ENCODE data around the gene ZNF385B.

ZNF385B gene

DNA sequence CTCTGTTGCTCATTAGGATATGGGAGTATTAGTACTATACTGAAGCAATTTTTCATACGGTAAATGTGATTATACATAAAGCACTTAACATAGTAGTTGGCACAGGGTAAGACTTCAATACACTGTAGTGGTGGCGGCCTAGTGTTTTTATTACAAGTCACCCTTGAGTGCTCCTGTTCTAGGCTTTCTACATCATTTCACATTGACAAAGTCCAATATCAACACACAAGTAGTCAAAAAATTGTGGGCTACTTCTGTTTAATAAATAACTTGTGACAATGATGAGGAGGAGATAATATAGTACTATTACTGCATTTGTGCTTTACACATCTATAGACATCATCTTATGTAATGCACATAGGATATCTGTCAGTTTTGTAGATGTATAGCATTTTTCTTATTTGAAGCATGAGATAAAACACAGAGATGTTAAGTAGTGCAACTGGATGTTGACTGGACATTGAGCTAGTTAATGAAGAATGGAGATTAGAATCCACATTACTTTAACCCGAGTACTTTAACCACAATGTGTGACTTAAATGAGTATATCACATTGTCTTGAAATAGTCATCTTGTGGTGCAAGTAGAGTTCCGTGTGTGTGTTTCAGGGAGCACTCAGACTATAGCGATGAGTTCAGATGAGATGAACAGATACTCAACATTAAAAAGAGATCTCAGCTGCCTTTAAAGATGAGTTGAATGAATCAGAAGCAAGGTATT is 134.8 kb downstream of the ZNF385B start:
- no peaks in the 10 kb centered on the region for H3K27me3 Mint-ChIP-seq
- H3K4me1 Mint-ChIP-seq (ENCODE audit: low read depth) = no peaks in the 10 kb centered on the region
- H3K27ac Mint-ChIP-seq = no peak overlapping the region
- H3K9me3 Mint-ChIP-seq = no peaks in the 10 kb centered on the region
- H3K36me3 Mint-ChIP-seq (ENCODE audit: low read depth) = no peaks in the 10 kb centered on the region
- no peak overlapping the region for H3K4me3 Mint-ChIP-seq
- intact Hi-C loops (cut with micrococcal nuclease) = no loop called here

DNA sequence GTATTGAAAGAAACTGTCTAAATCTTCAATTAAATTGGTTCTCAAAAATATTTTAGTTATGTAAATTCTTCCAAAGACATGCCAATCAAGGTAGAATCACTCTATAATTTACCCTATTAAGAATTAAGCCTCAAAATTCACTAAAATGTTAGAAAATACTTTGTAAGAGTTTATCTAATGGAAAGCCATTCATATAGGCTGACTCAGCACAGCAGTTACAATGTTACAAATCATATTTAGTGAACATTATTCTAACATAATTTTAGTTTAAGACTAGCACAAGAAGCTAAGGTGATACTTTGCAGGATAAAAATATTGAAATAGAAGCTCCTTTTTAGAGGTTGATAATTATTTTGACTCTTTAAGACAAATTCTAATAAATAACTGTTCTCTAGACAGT is 137.0 kb downstream of the ZNF385B start:
- intact Hi-C loops (cut with micrococcal nuclease) = no loop called here
- Mint-ChIP-seq H3K27me3 (no peaks in the 10 kb centered on the region), H3K4me3 (no peak overlapping the region), H3K27ac (no peak overlapping the region), H3K36me3 (ENCODE audit: low read depth) (no peaks in the 10 kb centered on the region), H3K4me1 (ENCODE audit: low read depth) (no peaks in the 10 kb centered on the region), H3K9me3 (no peaks in the 10 kb centered on the region)

DNA sequence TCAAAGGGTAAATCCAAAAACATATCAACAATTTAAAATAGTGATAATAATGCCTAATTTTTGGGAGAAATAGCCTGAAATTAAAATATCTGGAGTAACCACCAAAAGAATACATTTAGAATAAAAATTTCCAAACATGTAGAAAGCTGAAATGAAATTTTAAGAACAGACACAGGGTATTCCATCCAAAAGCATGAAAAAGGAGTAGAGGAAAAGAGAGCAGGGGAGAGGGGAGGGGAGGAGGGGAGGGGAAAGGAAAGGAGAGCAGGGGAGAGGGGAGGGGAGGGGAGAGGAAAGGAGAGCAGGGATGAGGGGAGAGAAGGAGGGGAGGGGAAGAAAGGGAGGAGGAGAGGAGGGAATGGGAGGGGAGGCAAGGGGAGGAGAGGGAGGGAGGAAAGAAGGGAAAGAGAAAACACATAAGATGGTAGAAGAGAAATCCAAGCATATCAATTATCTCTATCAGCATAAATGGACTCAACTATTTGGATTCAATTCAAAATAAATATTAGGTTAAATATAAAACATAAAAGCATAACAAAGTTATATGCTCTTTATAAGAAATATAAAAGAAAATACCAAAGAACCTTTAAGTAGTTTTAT is 141.1 kb downstream of the ZNF385B start:
- Mint-ChIP-seq H3K4me3 (no peak overlapping the region), H3K9me3 (no peaks in the 10 kb centered on the region), H3K27me3 (no peaks in the 10 kb centered on the region), H3K4me1 (ENCODE audit: low read depth) (no peaks in the 10 kb centered on the region), H3K36me3 (ENCODE audit: low read depth) (no peaks in the 10 kb centered on the region), H3K27ac (no peak overlapping the region)
- intact Hi-C loops (cut with micrococcal nuclease) = no loop called here

DNA sequence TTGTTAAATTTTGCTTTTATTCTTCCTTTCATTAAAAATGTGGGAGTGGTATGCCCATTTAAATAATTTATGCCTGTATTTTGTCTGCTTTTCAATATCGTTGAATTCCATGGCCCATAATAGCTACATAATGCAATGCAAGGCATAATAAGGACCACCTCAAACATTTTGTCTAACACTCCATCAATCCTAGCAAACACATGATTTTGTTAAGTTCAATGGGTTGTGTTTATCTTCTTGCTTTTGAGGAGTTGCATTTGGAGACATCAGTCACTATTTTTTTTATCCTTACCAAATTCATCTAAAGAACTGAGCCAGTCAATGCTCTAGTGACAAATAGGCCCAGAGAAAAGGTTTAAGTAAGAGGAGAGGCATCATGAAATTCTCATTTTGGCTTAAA is 145.5 kb downstream of the ZNF385B start:
- H3K4me1 Mint-ChIP-seq (ENCODE audit: low read depth) = no peaks in the 10 kb centered on the region
- no peaks in the 10 kb centered on the region for H3K27me3 Mint-ChIP-seq
- no peaks in the 10 kb centered on the region for H3K9me3 Mint-ChIP-seq
- H3K27ac Mint-ChIP-seq = no peak overlapping the region
- intact Hi-C loops (cut with micrococcal nuclease) = no loop called here
- H3K4me3 Mint-ChIP-seq = no peak overlapping the region
- H3K36me3 Mint-ChIP-seq (ENCODE audit: low read depth) = no peaks in the 10 kb centered on the region

DNA sequence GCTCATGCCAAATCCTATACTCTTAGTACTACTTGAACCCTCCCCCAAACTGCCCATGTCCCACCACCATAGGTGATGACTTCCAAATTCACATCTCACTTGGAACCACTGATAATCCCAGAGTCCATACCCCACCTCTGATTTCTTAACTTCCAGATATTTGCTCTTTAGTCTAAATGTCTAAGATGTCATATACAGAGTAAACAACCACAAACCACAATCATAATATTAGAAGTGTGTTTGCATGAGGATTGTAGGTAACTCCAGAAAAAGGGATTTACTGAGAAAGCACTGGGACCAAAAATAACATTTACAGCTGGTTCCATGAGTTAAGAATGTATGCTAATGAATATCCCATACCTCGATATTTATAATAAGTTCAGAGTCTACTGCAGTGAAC is 146.2 kb downstream of the ZNF385B start:
- Mint-ChIP-seq H3K27me3 (no peaks in the 10 kb centered on the region), H3K4me3 (no peak overlapping the region), H3K9me3 (no peaks in the 10 kb centered on the region), H3K27ac (no peak overlapping the region), H3K4me1 (ENCODE audit: low read depth) (no peaks in the 10 kb centered on the region), H3K36me3 (ENCODE audit: low read depth) (no peaks in the 10 kb centered on the region)
- intact Hi-C loops (cut with micrococcal nuclease) = no loop called here

DNA sequence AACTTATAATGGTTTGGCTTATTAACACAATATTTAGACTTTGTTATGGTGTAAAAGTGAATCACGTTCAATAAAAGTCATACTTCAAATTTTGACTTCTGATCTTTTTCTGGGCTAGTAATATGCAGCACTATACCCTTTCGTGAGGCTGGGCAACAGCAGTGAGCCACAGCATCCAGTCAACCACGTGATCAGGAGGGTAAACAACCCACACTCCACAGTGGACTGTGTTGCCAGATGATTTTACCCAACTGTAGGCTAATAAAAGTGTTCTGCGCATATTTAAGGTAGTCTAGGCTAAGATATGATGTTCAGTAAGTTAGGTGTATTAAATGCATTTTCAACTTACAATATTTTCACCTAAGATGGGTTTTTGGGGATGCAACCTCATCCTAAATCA is 148.6 kb downstream of the ZNF385B start:
- no peaks in the 10 kb centered on the region for H3K36me3 Mint-ChIP-seq (ENCODE audit: low read depth)
- H3K27me3 Mint-ChIP-seq = no peaks in the 10 kb centered on the region
- H3K4me3 Mint-ChIP-seq = no peak overlapping the region
- no peak overlapping the region for H3K27ac Mint-ChIP-seq
- H3K9me3 Mint-ChIP-seq = peaks cover 8% of the 10 kb centered on the region
- H3K4me1 Mint-ChIP-seq (ENCODE audit: low read depth) = no peaks in the 10 kb centered on the region
- intact Hi-C loops (cut with micrococcal nuclease) = no loop called here

DNA sequence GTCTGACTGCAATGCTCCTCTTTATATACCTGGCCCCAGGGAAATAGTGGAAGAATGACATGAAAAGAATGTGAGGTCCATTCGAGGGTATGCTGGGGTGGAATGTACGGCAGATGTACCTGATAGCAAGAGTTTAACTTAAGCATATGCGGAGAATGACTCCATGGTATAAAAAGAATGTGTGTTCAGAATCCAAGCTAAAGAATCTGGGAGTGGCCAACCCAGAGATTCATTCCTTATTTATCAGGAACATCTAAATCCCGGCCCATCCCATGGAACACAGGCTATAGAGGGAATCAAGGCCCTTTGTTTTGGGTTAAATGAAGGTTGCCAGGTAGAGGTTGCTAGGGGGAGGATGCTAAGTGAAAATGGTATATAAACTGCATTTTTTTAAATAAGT is 150.0 kb downstream of the ZNF385B start:
- Mint-ChIP-seq H3K36me3 (ENCODE audit: low read depth) (no peaks in the 10 kb centered on the region), H3K9me3 (peaks cover 14% of the 10 kb centered on the region), H3K4me1 (ENCODE audit: low read depth) (no peaks in the 10 kb centered on the region), H3K27me3 (no peaks in the 10 kb centered on the region), H3K4me3 (no peak overlapping the region), H3K27ac (no peak overlapping the region)
- intact Hi-C loops (cut with micrococcal nuclease) = no loop called here

DNA sequence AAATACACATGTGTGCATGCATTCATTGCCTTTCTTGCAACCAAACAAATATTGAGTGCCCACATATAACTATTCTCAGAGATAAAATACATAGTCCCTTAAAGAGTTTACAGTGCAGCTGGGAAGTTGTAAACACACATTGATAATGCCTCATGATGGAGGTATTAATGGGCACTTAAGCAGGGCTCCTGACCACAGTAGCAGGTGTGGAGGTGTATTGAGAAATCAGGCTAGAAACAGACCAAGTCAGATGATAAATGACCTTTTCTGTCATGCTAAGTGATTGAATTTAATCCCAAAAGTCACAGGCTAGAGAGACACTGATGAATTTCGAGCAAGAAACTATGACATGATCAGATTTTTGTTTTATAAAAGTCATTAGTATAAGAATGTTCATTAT is 157.7 kb downstream of the ZNF385B start:
- no peaks in the 10 kb centered on the region for H3K4me1 Mint-ChIP-seq (ENCODE audit: low read depth)
- no peak overlapping the region for H3K4me3 Mint-ChIP-seq
- H3K9me3 Mint-ChIP-seq = peaks cover 26% of the 10 kb centered on the region
- intact Hi-C loops (cut with micrococcal nuclease) = no loop called here
- H3K27me3 Mint-ChIP-seq = no peaks in the 10 kb centered on the region
- no peak overlapping the region for H3K27ac Mint-ChIP-seq
- no peaks in the 10 kb centered on the region for H3K36me3 Mint-ChIP-seq (ENCODE audit: low read depth)

DNA sequence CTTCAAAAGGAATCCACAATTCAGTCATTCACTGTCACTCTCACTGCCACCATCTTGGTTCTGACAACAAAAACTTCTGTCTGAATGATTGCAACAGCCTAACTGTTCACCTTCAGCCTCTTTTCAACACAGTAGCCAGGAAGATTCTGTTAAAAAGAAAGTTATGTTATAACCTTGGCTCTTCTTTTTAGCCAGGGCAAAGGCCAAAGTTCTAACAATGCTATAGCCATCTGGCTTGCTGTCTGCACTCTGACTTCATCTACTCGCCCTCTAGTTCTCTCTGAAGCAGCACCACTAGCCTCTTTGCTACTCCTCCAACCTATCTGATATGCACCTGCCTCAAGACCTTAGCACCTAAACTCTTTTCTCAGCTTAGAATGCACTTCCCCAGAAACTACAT is 158.5 kb downstream of the ZNF385B start:
- intact Hi-C loops (cut with micrococcal nuclease) = no loop called here
- H3K36me3 Mint-ChIP-seq (ENCODE audit: low read depth) = no peaks in the 10 kb centered on the region
- no peak overlapping the region for H3K4me3 Mint-ChIP-seq
- no peaks in the 10 kb centered on the region for H3K27me3 Mint-ChIP-seq
- H3K27ac Mint-ChIP-seq = no peak overlapping the region
- H3K4me1 Mint-ChIP-seq (ENCODE audit: low read depth) = no peaks in the 10 kb centered on the region
- peaks cover 19% of the 10 kb centered on the region for H3K9me3 Mint-ChIP-seq

DNA sequence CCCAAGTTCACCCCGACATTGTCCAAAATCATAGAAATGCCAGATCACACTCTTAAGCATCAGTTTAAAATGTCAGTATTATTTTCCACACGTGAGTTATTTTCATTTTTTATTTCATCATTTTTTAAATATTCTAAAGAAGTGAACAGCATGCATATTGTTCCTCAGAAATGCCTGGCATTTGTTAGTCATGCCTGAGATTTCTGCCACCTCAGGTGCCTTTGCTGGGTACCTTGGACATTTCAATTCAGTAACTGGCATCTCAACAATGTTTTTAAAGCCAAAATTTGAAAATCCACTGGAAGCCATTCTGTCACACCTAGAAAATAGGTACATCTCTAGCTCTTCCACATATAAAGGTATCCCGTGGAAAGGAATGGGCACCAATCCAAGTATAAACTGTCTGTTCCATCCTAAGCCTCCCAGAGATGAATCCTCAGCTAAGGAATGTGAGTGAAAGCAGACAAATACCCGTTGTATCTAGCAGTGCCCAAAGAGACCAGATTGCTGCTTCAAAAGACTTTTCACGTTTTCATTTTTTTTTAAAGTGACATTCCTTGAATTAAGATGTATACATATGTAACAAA is 159.8 kb downstream of the ZNF385B start:
- Mint-ChIP-seq H3K27ac (no peak overlapping the region), H3K36me3 (ENCODE audit: low read depth) (no peaks in the 10 kb centered on the region), H3K27me3 (no peaks in the 10 kb centered on the region), H3K9me3 (peaks cover 15% of the 10 kb centered on the region), H3K4me1 (ENCODE audit: low read depth) (no peaks in the 10 kb centered on the region), H3K4me3 (no peak overlapping the region)
- intact Hi-C loops (cut with micrococcal nuclease) = no loop called here

DNA sequence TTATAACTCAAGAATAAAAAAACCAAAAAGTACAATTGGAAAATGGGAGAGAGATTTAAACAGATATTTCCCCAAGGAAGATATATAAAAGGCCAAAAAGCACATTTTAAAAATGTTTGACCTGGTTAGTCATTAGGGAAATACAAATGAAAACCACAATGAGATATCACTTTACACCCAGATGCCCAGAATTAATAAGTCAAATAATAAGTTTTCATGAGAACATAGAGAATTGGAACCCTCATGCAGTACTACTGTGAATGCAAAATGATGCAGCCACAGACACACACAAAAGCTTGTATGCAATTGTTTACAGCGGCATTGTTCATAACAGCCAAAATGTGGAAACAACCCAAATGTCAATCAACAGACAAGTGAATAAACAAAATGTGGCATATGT is 165.9 kb downstream of the ZNF385B start:
- no peaks in the 10 kb centered on the region for H3K27me3 Mint-ChIP-seq
- no peak overlapping the region for H3K4me3 Mint-ChIP-seq
- H3K9me3 Mint-ChIP-seq = no peaks in the 10 kb centered on the region
- H3K4me1 Mint-ChIP-seq (ENCODE audit: low read depth) = no peaks in the 10 kb centered on the region
- no peak overlapping the region for H3K27ac Mint-ChIP-seq
- H3K36me3 Mint-ChIP-seq (ENCODE audit: low read depth) = no peaks in the 10 kb centered on the region
- intact Hi-C loops (cut with micrococcal nuclease) = no loop called here

DNA sequence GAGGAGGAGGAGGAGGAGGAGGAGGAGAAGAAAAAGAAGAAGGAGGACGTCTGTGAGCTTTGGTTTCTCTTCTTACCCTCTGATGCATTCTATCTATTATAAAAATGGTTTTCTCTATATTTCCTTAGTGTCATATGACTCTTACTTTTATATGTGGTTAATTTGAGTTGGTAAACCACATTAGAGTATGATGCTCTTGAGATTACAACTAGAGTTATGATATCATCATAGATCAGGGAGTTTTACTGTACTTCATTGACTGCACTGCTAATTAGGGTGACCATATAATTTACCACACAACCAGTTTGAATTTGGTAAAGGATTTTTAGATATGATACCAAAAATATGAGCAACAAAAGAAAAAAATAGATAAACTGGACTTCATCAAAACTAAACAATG is 166.4 kb downstream of the ZNF385B start:
- intact Hi-C loops (cut with micrococcal nuclease) = no loop called here
- H3K9me3 Mint-ChIP-seq = no peaks in the 10 kb centered on the region
- H3K27ac Mint-ChIP-seq = no peak overlapping the region
- H3K4me1 Mint-ChIP-seq (ENCODE audit: low read depth) = no peaks in the 10 kb centered on the region
- H3K4me3 Mint-ChIP-seq = no peak overlapping the region
- no peaks in the 10 kb centered on the region for H3K27me3 Mint-ChIP-seq
- H3K36me3 Mint-ChIP-seq (ENCODE audit: low read depth) = no peaks in the 10 kb centered on the region

DNA sequence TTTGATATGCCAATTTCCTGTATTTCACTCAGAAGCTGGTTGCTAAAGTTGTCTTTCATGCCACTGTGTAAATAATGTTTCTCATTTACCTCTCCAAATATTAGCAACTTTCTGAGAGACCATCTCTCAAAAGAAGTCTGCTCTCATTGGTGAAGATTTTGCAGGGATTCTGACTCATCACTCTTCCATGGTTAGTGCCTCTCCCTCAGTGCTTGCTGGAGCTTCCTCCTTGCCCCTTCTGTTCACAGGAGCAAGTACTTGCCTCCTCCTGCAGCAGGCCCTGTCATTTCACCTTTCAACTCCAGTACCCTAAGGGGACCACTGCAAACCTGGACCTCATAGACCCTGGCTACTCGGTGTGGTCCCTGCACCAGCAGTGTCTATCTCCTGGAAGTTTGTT is 168.8 kb downstream of the ZNF385B start:
- intact Hi-C loops (cut with micrococcal nuclease) = no loop called here

DNA sequence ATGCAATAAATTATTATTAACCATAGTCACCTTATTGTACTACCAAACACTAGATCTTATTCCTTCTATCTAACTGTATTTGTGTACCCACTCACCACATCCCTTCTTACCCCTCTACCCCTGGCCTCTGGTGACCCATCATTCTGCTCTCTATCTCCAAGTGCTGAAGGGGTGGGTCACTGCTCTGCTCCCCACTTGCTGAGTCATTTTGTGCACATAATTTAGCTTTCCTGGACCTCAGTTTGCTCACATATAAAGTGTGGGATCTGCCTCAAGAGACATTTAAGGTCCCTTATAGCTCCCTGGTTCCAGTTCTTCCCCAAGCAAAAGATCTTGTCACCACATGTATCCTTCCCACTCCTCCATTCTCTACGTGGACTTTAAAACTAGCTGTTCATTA is 169.4 kb downstream of the ZNF385B start:
- no peaks in the 10 kb centered on the region for H3K4me1 Mint-ChIP-seq (ENCODE audit: low read depth)
- H3K36me3 Mint-ChIP-seq (ENCODE audit: low read depth) = no peaks in the 10 kb centered on the region
- no peak overlapping the region for H3K4me3 Mint-ChIP-seq
- no peak overlapping the region for H3K27ac Mint-ChIP-seq
- H3K27me3 Mint-ChIP-seq = no peaks in the 10 kb centered on the region
- intact Hi-C loops (cut with micrococcal nuclease) = no loop called here
- H3K9me3 Mint-ChIP-seq = no peaks in the 10 kb centered on the region

More for the DNA sequence above, 168.8 kb downstream of the ZNF385B start:
- Mint-ChIP-seq H3K9me3 (no peaks in the 10 kb centered on the region), H3K36me3 (ENCODE audit: low read depth) (no peaks in the 10 kb centered on the region), H3K27me3 (no peaks in the 10 kb centered on the region), H3K4me3 (no peak overlapping the region), H3K4me1 (ENCODE audit: low read depth) (no peaks in the 10 kb centered on the region), H3K27ac (no peak overlapping the region)

DNA sequence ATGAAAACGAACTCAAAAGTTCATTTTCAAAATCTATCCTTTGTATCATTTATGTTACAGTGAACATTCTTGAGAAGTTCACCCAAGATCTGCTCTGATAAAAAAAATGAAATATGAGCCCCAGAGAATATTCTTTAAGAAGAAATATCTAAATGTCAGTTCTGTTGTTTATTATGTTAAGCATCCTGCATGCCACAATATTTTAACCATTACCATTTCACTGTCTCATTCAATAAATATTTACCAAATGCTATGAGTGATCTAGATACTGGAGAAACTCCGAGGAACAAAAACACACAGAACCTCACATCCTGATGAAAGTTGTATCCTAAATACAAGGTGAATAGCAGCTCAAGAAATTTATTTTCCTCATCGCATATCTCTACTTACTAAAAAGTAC is 170.2 kb downstream of the ZNF385B start:
- intact Hi-C loops (cut with micrococcal nuclease) = no loop called here
- Mint-ChIP-seq H3K4me1 (ENCODE audit: low read depth) (no peaks in the 10 kb centered on the region), H3K36me3 (ENCODE audit: low read depth) (no peaks in the 10 kb centered on the region), H3K27me3 (no peaks in the 10 kb centered on the region), H3K9me3 (no peaks in the 10 kb centered on the region), H3K27ac (no peak overlapping the region), H3K4me3 (no peak overlapping the region)
